Stimulated activated CD8-positive, alpha-beta memory T cell treated with anti-CD3 and anti-CD28 coated beads, Interleukin-2, amount 100 ng/mL, for 1 hour (primary cell): ENCODE measurements around the gene COX7A1.
"Not testable (repeated sequence)": the region's sequence is repeated elsewhere in the genome, so short reads cannot be mapped to it uniquely, and the experiment has no call there.

ENCODE experiments used
- DNase-seq, 2 donors: peaks; one replicate each; pipeline ENCODE4 v3.0.0-alpha.2; 2020; ENCODE audit warnings: low read depth in 2 of 2

COX7A1 gene

GRCh38 chr19:36152352-36153091 is at the start of gene COX7A1:
COX7A1 (minus strand) TSS chr19:36152447; CDS start chr19:36152407, 40 bp downstream.
- no peak for DNase-seq

DNA sequence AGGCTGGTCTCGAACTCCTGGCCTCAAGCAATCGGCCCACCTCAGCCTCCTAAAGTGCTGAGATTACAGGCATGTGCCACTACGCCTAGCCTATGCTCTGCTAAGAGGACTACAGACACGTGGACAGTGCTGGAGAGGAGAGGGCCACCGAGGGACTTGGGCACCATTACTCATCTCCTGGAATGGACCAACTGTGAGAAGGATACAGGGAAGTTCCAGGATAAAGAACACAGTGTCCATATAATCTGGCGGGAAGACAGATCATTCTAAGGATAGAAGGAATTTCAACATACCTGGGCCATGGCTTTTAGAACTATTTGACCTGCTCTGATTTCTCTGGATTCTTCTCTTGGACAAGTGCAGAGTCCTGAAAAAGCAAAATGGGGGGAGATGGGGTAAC is 49.4 kb upstream of the COX7A1 start:
- DNase-seq, result no peak

DNA sequence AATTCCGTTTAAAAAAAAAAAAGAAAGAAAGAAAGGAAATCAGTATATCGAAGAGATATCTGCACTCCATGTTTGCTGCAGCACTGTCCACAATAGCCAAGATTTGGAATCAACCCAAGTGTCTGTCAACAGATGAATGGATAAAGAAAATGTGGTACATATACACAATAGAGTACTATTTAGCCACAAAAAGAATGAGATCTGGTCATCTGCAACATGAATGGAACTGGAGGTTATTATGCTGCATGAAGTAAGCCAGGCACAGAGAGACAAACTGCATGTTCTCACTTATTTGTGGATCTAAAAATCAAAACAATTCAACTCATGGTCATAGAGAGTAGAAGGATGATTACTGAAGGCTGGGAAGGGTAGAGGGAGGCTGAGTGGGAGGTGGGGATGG is 45.9 kb upstream of the COX7A1 start:
- DNase-seq, result no peak

DNA sequence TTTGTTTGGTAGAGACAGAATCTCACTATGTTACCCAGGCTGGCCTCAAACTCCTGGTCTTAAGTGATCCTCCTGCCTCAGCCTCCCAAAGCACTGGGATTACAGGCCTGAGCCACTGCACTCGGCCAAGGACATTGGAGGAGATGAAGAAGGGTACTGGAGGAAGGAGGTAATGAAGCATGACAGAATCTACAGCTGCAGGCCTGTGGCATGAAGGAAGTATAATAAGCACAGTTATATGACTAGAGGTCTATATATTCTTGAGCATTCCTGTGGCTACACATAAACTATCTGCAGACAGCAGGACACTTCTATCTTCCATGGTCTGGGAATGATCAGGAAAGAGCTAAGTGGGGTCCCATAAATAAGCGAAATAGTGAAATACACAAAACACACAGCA is 44.0 kb upstream of the COX7A1 start:
- no peak for DNase-seq

DNA sequence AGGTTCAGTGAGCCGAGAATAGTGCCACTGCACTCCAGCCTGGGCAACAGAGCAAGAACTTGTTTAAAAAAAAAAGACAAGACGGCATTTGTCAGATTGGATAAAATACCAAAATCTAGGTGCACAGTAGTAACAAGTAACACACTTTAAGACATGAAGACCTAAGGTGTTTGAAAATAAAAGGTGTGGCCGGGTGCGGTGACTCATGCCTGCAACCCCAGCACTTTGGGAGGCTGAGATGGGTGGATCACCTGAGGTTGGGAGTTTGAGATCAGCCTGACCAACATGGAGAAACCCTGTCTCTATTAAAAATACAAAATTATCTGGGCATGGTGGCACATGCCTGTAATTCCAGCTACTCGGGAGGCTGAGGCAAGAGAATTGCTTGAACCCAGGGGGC is 34.5 kb upstream of the COX7A1 start:
- DNase-seq, result not testable (repeated sequence)

DNA sequence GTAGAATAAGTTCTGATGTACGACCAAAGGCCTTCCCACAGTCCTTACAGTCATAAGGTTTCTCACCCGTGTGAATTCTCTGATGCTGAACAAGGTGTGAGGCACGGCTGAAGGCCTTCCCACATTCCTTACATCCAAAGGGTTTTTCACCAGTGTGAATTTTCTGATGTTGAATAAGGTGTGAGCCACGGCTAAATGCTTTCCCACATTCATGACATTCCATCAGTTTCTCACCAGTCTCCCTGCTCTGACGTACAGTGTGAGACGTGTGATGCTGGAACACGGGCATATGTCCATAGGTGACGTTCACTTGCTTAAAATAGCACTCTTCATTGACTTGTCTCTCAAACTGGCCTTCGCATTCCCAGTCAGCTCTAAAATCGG is 31.0 kb upstream of the COX7A1 start:
- no peak for DNase-seq

DNA sequence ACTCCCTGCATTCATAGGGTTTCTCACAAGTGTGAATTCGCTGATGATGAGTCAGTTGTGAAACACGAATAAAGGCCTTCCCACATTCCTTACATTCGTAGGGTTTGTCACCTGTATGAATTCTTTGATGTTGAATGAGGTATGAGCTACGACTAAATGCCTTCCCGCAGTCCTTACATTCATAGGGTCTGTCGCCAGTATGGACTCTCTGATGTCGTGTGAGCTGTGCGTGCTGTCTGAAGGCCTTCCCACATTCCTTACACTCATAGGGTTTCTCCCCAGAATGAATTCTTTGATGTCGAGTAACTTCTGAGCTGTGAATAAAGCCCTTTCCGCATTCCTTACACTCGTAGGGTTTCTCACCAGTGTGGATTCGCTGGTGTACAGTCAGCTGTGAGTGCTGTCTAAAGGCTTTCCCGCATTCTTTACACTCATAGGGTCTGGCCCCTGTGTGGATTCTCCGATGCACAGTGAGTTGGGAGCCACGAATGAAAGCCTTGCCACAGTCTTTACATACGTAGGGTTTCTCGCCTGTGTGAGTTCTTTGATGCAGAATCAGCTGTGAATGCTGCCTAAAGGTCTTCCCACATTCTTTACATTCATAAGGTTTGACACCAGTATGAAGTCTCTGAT is 30.5 kb upstream of the COX7A1 start:
- DNase-seq, result no peak

GRCh38 chr19:36179077-36179476 is 26.8 kb upstream of the COX7A1 start:
- DNase-seq, result not testable (repeated sequence)

GRCh38 chr19:36173846-36174245 is 21.6 kb upstream of the COX7A1 start:
- DNase-seq, result not testable (repeated sequence)

DNA sequence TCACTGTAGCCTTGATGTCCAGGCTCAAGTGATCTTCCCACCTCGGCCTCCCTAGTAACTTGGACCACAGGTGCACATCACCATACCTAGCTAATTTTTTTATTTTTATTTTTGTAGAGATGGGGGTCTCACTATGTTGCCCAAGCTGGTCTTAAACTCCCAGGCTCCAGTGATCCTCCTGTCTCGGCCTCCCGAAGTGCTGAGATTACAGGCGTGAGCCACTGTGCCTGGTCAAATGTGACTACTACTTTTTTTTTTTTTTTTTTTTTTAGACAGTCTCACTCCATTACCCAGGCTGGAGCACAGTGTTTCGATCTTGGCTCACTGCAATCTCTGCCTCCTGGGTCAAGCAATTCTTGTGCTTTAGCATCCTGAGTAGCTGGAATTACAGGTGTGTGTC is 20.6 kb upstream of the COX7A1 start:
- no peak for DNase-seq

GRCh38 chr19:36169084-36169760 is 17.0 kb upstream of the COX7A1 start:
- DNase-seq, result no peak

DNA sequence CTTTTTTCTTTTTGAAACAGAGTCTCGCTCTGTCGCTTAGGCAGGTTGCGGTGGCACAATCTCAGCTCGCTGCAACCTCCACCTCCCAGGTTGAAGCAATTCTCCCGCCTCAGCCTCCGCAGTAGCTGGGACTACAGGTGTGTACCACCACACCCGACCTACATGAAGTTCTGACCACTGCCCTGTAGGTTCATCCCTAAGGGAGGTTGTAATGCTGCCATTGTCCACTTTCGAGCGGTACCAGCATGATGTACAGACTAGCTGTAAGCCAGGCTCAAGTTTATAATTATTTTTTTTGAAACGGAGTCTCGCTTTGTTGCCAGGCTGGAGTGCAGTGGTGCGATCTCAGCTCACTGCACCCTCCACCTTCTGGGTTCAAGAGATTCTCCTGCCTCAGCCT is 11.6 kb upstream of the COX7A1 start:
- DNase-seq, result no peak

DNA sequence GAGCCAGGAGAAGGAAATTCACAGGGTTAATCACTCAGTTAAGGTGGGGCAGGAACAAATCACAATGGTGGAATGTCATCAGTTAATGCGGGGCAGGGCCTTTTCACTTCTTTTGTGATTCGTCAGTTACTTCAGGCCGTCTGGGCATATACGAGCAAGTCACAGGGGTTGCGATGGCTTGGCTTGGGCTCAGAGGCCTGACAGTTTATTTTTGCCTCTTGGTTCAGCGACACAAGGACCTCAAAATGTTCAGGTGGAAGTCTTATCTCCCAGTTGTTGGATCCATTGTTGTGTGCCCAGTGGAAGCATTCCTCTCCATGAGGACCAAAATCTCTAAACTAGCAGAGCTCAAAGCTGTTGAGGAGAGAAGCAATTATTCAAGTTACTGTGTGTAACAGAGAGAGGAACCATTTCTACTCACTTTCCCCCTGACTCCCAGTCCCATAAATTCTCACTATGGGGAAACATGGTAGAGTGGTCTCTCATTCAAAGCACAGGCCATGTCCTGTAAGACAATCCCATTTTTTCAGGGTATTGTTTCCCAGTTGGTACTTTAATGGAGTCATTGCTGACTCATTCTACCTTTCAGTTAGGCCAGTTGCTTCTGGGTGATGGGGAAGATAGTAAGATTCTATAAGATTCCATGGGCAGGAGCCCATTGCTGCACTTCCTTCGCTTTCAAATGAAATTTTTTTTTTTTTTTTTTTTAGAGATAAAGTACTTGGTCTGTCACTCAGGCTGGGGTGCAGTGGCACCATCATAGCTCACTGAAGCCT is 8.8 kb upstream of the COX7A1 start:
- DNase-seq, result no peak

- no peak for DNase-seq
Observed at GRCh38 chr19:36153126-36153525, 879 bp upstream of the COX7A1 start.

GRCh38 chr19:36152019-36152351 is 262 bp downstream of the COX7A1 start:
- DNase-seq, result no peak

DNA sequence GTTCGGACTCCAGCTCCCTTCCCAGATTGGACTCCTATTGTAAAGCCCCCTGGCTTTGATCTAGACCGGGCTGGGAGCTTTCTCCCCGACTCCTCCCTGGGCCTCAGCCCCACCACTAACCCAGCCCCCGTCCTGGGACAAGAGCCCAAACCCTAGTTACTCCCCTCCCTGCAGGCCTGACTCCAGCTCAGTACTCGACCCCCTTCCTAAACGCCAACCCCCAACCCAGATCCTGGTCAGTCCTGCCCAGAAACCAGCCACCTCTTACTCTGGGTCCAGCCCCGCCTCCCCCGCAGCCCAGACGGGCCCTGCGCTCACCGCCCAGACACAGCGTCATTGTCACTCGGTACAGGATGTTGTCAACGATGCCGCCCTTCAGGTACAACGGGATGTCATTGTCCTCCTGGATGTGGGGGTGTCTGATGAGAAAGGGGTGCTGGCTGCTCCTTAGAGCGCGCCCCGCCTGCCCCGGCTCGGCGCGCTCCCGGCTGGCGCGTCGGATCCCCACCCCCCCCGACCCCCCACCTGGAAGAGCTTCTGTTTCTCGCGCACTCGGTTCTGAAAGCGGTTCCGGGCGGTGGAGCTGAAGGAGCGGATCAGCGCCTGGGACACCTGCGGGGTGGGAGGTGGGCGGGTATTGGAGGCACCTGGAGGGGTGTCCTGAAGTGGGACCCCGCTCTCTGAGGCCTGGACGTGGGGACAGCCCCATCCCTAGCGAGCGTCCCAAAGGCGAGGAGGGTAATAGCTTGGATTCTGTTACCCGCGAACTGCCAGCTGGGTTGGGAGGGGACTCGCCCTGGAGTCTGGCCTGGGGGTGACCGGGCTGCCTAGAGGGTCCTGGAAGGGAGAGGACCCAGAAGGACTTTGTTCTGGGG is 866 bp downstream of the COX7A1 start:
- no peak for DNase-seq

- no peak for DNase-seq
Observed at GRCh38 chr19:36150586-36150985, 1.7 kb downstream of the COX7A1 start.

DNA sequence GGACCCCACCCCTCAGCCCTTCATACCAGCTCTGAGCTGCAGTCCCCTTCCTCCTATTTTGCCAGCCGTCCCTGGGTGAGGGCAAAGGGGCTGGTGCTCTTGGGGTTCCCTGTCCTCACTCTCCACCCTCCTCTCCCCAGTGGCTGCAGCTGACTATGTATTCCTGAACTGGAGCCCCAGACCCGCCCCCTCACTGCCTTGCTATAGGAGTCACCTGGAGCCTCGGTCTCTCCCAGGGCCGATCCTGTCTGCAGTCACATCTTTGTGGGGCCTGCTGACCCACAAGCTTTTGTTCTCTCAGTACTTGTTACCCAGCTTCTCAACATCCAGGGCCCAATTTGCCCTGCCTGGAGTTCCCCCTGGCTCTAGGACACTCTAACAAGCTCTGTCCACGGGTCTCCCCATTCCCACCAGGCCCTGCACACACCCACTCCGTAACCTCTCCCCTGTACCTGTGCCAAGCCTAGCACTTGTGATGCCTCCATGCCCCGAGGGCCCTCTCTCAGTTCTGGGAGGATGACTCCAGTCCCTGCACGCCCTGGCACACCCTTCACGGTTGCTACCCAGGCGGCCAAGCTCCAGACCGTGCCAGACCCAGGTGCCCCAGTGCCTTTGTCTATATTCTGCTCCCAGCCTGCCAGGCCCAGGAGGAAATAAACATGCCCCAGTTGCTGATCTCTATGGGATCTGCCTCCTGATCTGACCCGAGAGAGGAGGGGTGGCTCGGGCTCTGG is 2.4 kb downstream of the COX7A1 start:
- no peak for DNase-seq

- DNase-seq, result no peak
Observed at GRCh38 chr19:36144624-36145023, 7.6 kb downstream of the COX7A1 start.

DNA sequence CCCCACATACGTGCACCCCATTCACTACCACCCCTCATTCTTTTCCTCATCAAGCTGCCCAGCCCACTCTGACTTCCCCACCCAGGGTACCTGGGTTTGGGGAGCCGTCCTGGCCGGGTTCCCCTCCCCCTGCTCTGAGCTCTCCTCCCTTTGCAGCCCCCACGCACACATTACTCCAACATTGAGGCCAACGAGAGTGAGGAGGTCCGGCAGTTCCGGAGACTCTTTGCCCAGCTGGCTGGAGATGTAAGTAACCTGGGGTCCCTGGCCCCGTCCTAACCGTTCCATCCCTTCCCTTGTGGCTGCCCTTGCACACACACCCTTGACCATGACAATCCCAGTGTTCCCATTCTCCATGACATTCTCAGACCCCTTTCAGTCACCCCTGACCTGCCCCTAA is 9.8 kb downstream of the COX7A1 start:
- no peak for DNase-seq

DNA sequence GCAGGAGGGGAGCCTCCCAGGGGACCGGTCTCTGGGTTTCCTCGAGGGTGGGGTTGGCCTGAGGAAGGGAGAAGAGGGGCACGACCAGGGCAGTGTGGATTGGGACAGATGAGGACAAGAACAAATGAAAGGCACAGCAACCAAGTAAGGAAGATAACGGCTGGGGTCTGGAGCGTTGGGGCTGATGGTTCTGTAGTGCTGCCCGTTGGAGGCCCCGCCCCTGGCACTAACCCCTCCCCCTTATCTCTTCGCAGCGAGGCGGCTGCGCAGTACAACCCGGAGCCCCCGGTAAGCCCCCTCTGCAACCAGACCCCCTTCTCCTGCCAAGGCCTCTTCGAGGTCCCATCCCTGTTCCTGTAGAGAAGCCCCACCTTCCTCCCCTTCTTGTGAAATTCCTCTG is 10.2 kb downstream of the COX7A1 start:
- no peak for DNase-seq
